Measurements from ENCODE around the gene HAPLN3.

The HAPLN3 gene

GRCh38 chr15:88874275-88874674, 21.1 kb downstream of the HAPLN3 start:
- ChIA-PET CTCF (interaction anchor here (0.7 to 1.4 kb wide), 2 partner anchors 216 to 398 kb away, joined by 3 to 4 read pairs; no protein-coding TSS in a partner anchor), POLR2A (interaction anchor here (0.6 kb wide), 1 partner anchor 166 kb away, joined by 4 read pairs; no protein-coding TSS in a partner anchor)
- DNase-seq (ENCODE audit: low read depth, low spot score): no peak
- TF ChIP-seq CTCF (IDR thresholded peaks at IDR 0.05; ENCODE audit: insufficient read depth, low read length, missing control alignments): no peak
- no peak overlapping the region for H3K4me3 ChIP-seq (ENCODE audit: low read depth, low read length)

- no peak overlapping the region for H3K4me3 ChIP-seq (ENCODE audit: low read depth, low read length)
- ChIA-PET CTCF (interaction anchor here (0.7 to 1.4 kb wide), 2 partner anchors 216 to 397 kb away, joined by 3 to 4 read pairs; no protein-coding TSS in a partner anchor), POLR2A (no interaction called here)
- TF ChIP-seq CTCF (IDR thresholded peaks at IDR 0.05; ENCODE audit: insufficient read depth, low read length, missing control alignments): no peak
- no peak for DNase-seq (ENCODE audit: low read depth, low spot score)
Measured at GRCh38 chr15:88873786-88874185, 21.6 kb downstream of the HAPLN3 start.

- no peak overlapping the region for H3K4me3 ChIP-seq (ENCODE audit: low read depth, low read length)
- no peak for TF ChIP-seq CTCF (IDR thresholded peaks at IDR 0.05; ENCODE audit: insufficient read depth, low read length, missing control alignments)
- CTCF ChIA-PET: interaction anchor here (1.1 to 1.8 kb wide), 3 partner anchors 10 to 299 kb away, joined by 3 to 5 read pairs (median 5); no protein-coding TSS in a partner anchor
- no peak for DNase-seq (ENCODE audit: low read depth, low spot score)
- POLR2A ChIA-PET: no interaction called here
Measured at GRCh38 chr15:88872706-88873105, 22.6 kb downstream of the HAPLN3 start.

GRCh38 chr15:88872106-88872505, 23.2 kb downstream of the HAPLN3 start:
- DNase-seq (ENCODE audit: low read depth, low spot score): no peak
- POLR2A ChIA-PET: no interaction called here
- TF ChIP-seq CTCF (IDR thresholded peaks at IDR 0.05; ENCODE audit: insufficient read depth, low read length, missing control alignments): no peak
- H3K4me3 ChIP-seq (ENCODE audit: low read depth, low read length): no peak overlapping the region
- CTCF ChIA-PET: interaction anchor here (1.3 to 1.8 kb wide), 2 partner anchors 9 to 216 kb away, joined by 5 read pairs; no protein-coding TSS in a partner anchor

GRCh38 chr15:88871313-88871712, 24.0 kb downstream of the HAPLN3 start:
- TF ChIP-seq CTCF (IDR thresholded peaks at IDR 0.05; ENCODE audit: insufficient read depth, low read length, missing control alignments): no peak
- POLR2A ChIA-PET: interaction anchor here (0.6 kb wide), 1 partner anchor 144 kb away, joined by 3 read pairs; no protein-coding TSS in a partner anchor
- H3K4me3 ChIP-seq (ENCODE audit: low read depth, low read length): no peak overlapping the region
- CTCF ChIA-PET: interaction anchor here (1.2 to 1.9 kb wide), 5 partner anchors 9 to 217 kb away, joined by 3 to 7 read pairs (median 5); no protein-coding TSS in a partner anchor
- no peak for DNase-seq (ENCODE audit: low read depth, low spot score)

- H3K4me3 ChIP-seq (ENCODE audit: low read depth, low read length): no peak overlapping the region
- DNase-seq (ENCODE audit: low read depth, low spot score): no peak
- TF ChIP-seq CTCF (IDR thresholded peaks at IDR 0.05; ENCODE audit: insufficient read depth, low read length, missing control alignments): no peak
- CTCF ChIA-PET: interaction anchor here (1.8 kb wide), 1 partner anchor 208 kb away, joined by 6 read pairs; no protein-coding TSS in a partner anchor
- POLR2A ChIA-PET: no interaction called here
Measured at GRCh38 chr15:88866295-88866881, 29.0 kb downstream of the HAPLN3 start.
